Keratinocyte (primary cell): ENCODE measurements around the gene ATP6V0A1.

ENCODE experiments used
- EZH2 ChIP-seq: IDR thresholded peaks from one replicate; pipeline ENCODE4 v1.6.1; 2012; ENCODE audit warnings: inconsistent platforms, mild to moderate bottlenecking, low read length, moderate library complexity
- TF ChIP-seq, protein P1 (sequence below), 3 experiments: IDR thresholded peaks in 1 of 3; conservative IDR thresholded peaks in 1 of 3; optimal IDR thresholded peaks in 1 of 3; 2 replicates in 2 of 3; 3 replicates in 1 of 3; pipeline versions ENCODE3 to v1.5.1; 2011; ENCODE audit warnings: low read length in 3 of 3, mild to moderate bottlenecking in 3 of 3, moderate library complexity in 2 of 3, control low read depth in 1 of 3, inconsistent platforms in 1 of 3; ENCODE audit not compliant: insufficient read depth in 2 of 3; ENCODE audit errors: extremely low read depth in 1 of 3

DNA sequence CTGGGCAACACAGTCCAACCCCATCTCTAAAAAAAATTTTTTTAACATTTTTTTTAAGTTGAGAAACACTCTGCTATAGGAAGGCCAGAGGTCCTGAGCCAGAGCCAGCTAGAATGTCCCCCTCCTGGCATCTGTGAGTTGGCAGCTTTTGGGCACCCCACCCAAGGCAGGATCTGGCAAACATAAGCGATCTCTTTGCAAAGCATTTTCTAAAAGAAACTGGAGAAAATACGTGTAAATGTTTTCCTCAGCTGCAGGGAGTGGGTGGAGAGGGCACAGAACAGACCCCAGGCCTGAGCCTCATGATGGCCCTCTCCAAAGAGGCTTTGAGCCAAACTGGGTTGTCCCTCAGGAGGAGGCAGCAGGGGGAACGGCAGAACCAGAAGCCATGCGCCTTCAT, 47.3 kb upstream of the ATP6V0A1 start:
- no peak for TF ChIP-seq EZH2
- TF ChIP-seq, protein P1, sequence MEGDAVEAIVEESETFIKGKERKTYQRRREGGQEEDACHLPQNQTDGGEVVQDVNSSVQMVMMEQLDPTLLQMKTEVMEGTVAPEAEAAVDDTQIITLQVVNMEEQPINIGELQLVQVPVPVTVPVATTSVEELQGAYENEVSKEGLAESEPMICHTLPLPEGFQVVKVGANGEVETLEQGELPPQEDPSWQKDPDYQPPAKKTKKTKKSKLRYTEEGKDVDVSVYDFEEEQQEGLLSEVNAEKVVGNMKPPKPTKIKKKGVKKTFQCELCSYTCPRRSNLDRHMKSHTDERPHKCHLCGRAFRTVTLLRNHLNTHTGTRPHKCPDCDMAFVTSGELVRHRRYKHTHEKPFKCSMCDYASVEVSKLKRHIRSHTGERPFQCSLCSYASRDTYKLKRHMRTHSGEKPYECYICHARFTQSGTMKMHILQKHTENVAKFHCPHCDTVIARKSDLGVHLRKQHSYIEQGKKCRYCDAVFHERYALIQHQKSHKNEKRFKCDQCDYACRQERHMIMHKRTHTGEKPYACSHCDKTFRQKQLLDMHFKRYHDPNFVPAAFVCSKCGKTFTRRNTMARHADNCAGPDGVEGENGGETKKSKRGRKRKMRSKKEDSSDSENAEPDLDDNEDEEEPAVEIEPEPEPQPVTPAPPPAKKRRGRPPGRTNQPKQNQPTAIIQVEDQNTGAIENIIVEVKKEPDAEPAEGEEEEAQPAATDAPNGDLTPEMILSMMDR (optimal IDR thresholded peaks at IDR 0.05 in 1 of 3, IDR thresholded peaks at IDR 0.05 in 1 of 3, conservative IDR thresholded peaks at IDR 0.05 in 1 of 3; ENCODE audit: extremely low read depth in 1 of 3, insufficient read depth in 2 of 3, low read length in 3 of 3), result no peak
